Kidney (tissue), 14 donors: ENCODE data around the gene ITPA. TPM values are rescaled to one million over a fixed set of nuclear protein-coding genes. Genes with fewer than 3 reads are reported as not detected.

Source experiments
- DNase-seq, 5 donors: peaks; one replicate each; pipeline ENCODE4 v3.0.0-alpha.2; 2013 to 2020
- FAIRE-seq: peaks from 2 replicates; lab custom pipeline; 2012; peaks lifted over from hg19 to GRCh38; lab: Jason Lieb, UNC
- H3K27ac ChIP-seq, 2 donors: one replicate each; pipeline ENCODE4 v1.7.0; 2013; ENCODE audit warnings: low read depth in 2 of 2, low read length in 2 of 2, inconsistent platforms in 1 of 2
- H3K27me3 ChIP-seq: one replicate; pipeline ENCODE4 v1.7.1; 2013; ENCODE audit warnings: low read length, inconsistent platforms; ENCODE audit not compliant: control insufficient read depth, insufficient read depth
- H3K36me3 ChIP-seq, 3 donors: one replicate each; pipeline versions ENCODE4 v1.7.0 to v1.7.1; 2013; ENCODE audit warnings: low read length in 3 of 3, control low read depth in 1 of 3, inconsistent platforms in 1 of 3; ENCODE audit not compliant: insufficient read depth in 3 of 3, control insufficient read depth in 2 of 3
- H3K4me1 ChIP-seq, 3 donors: one replicate each; pipeline versions ENCODE4 v1.7.0 to v1.7.1; 2013; ENCODE audit warnings: low read length in 3 of 3, inconsistent platforms in 1 of 3, low read depth in 1 of 3; ENCODE audit not compliant: control insufficient read depth in 2 of 3, insufficient read depth in 2 of 3
- H3K4me3 ChIP-seq, 3 donors: one replicate each; pipeline versions ENCODE4 v1.7.0 to v1.8.1; 2013; ENCODE audit warnings: low read length in 3 of 3, control low read depth in 1 of 3, inconsistent platforms in 1 of 3
- H3K9ac ChIP-seq, 3 donors: one replicate each; pipeline versions ENCODE4 v1.7.0 to v1.7.1; 2013; ENCODE audit warnings: low read length in 3 of 3, control low read depth in 1 of 3, inconsistent platforms in 1 of 3
- H3K9me3 ChIP-seq, 3 donors: one replicate each; pipeline versions ENCODE4 v1.7.0 to v1.7.1; 2013; ENCODE audit warnings: low read length in 3 of 3, control low read depth in 1 of 3, inconsistent platforms in 1 of 3; ENCODE audit not compliant: control insufficient read depth in 2 of 3, insufficient read depth in 1 of 3
- CTCF ChIP-seq: IDR thresholded peaks from 3 replicates; pipeline ENCODE4 v1.5.1; 2012; ENCODE audit warnings: mild to moderate bottlenecking, moderate library complexity, borderline replicate concordance; ENCODE audit not compliant: insufficient read depth; ENCODE audit errors: extremely low read depth
- intact Hi-C: fragments of 100-400 bp; cut with DNase I; formaldehyde crosslinking; loops from one replicate; pipeline ENCODE4 v1.11.1; 2022
- polyA plus RNA-seq: library from polyadenylated mRNA; stranded (reverse); fragments of 350-450 nt; fragmentation: Illumina TruSeq; extraction: RNeasy Lipid Tissue Mini Kit (QIAGEN cat#74804); gene quantifications from one replicate; pipeline ENCODE4 v1.2.3, GENCODE V29; 2014; ENCODE audit warnings: low read depth, low replicate concordance; ENCODE audit not compliant: insufficient read depth
- total RNA-seq: library from RNA; stranded (reverse); fragmentation: NEBNext Ultra II Directional; extraction: Animal tissue kit (Norgen Biotek cat#: 25700); gene quantifications from one replicate; pipeline ENCODE4 v1.2.1, GENCODE V29; 2021
- donor health status: control.
- donor health status: control.
- donor health status: control.
- donor health status: control.
- donor health status: control.
- donor health status: DM: yes; HTN: yes; CAD: no.
- donor health status: Normal renal cell carcinoma (clear cell type).

The ITPA gene
- total and polyA plus RNA-seq, 2 donors from 2014 or later, result 59.7 to 81.1 TPM

DNA sequence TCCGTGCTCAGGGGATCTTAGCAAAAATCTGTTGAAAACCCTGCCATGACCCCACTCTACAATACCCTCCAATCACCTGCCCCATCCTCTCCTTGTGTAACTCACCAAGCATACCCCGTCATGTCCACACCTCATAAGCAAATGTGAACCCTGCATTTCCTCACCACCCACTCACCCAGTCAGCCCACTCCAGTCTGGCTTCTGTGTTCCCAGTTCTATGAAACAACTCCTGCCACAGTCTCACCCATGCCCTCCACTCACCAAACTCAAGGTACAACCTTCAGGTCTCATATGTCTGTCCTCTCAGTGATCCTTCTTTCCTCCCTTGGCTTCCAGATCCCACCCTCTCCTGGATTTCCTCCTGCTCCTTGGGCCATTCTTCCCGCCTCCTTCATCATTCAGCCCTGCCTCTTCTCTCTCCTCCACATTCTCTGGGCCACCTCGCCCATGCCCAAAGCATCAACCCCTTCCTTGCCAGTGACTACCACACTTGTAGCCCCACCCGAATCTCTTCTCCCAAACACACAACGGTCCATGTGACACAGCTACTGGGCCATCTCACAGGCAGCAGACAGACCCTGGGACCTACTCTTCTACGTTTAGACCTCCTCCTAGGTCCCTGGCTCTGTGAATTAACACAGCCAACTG lies 13.6 kb upstream of the ITPA start:
- H3K4me1 ChIP-seq, result no peaks in the 10 kb centered on the region
- peak in 1 of 5 donors; percentile 15 for DNase-seq
- H3K9me3 ChIP-seq, result no peaks in the 10 kb centered on the region
- FAIRE-seq, result no peak
- no peak for TF ChIP-seq CTCF
- H3K27ac ChIP-seq, result no peak overlapping the region
- intact Hi-C loops, result no loop called here
- H3K9ac ChIP-seq, result no peak overlapping the region
- peaks cover 2 to 40% (median 39%) of the 10 kb centered on the region in 3 donors for H3K36me3 ChIP-seq
- no peaks in the 10 kb centered on the region for H3K27me3 ChIP-seq
- no peak overlapping the region for H3K4me3 ChIP-seq

- H3K9ac ChIP-seq, result no peak overlapping the region
- intact Hi-C loops, result no loop called here
- DNase-seq (peak in 1 of 5 donors; percentile 18), FAIRE-seq (no peak)
- peaks cover 0 to 12% (median 0%) of the 10 kb centered on the region in 3 donors for H3K4me1 ChIP-seq
- H3K36me3 ChIP-seq, result peaks cover 0 to 23% (median 23%) of the 10 kb centered on the region in 3 donors
- H3K9me3 ChIP-seq, result no peaks in the 10 kb centered on the region
- TF ChIP-seq CTCF, result no peak
- H3K4me3 ChIP-seq, result no peak overlapping the region
- H3K27me3 ChIP-seq, result no peaks in the 10 kb centered on the region
- H3K27ac ChIP-seq, result no peak overlapping the region
Measured at GRCh38 chr20:3199206-3199605, 10.1 kb upstream of the ITPA start.

GRCh38 chr20:3199976-3200755 lies 9.1 kb upstream of the ITPA start:
- H3K4me3 ChIP-seq, result no peak overlapping the region
- peaks cover 0 to 14% (median 14%) of the 10 kb centered on the region in 3 donors for H3K36me3 ChIP-seq
- H3K27ac ChIP-seq, result no peak overlapping the region
- no peak overlapping the region for H3K9ac ChIP-seq
- H3K4me1 ChIP-seq, result peaks cover 0 to 12% (median 0%) of the 10 kb centered on the region in 3 donors
- H3K27me3 ChIP-seq, result no peaks in the 10 kb centered on the region
- intact Hi-C loops, result no loop called here
- no peak for TF ChIP-seq CTCF
- DNase-seq (peak in 1 of 5 donors; percentile 47), FAIRE-seq (no peak)
- no peaks in the 10 kb centered on the region for H3K9me3 ChIP-seq
